GM19035 (cell line): ENCODE results near the gene METAP1.
"Not testable (repeated sequence)": the region's sequence is repeated elsewhere in the genome, so short reads cannot be mapped to it uniquely, and the experiment has no call there.

ENCODE experiments used
- ATAC-seq: cut with Tn5 transposase; IDR thresholded peaks from one replicate; pipeline ENCODE4 v1.9.1; 2021; ENCODE audit not compliant: unreplicated experiment

METAP1 gene

DNA sequence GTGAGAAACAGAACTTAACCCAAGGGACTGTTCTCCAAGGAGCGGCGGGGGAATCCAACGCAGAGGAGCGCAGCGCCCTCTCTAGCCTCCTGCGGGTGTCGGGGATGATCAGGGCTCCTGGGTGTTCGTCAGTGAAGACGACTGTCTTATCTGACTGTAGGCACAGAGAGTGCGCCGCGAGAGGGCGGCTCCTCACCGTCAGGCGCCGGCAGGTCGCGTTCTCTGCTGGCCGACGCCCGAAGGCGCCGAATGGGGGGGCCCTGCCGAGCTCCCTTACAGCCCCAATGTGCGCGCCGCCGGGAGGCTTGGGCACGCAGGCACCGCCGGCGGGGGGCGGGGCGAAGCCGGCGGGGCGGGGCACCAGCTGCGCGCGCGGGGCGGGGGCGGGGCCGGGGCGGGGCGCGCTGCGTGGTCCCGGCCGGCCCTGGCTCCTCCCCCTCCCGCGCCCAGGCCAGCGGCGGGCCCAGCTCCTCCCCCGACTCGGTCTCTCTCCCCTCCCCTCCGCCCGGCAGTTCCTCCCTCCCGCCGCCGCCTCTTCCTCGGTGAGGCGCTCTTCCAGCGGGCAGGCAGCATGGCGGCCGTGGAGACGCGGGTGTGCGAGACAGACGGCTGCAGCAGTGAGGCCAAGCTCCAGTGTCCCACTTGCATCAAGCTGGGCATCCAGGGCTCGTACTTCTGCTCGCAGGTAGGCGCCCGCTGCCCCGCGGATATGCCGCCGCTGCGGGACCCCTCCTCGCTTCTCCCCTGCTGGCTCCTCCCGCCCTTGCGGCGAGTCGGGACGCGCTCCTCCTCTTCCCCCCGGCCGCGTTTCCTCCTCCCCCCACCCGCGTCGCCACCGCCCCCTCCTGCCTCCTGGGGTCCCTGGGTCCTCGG is at the start of gene METAP1:
METAP1 (plus strand) TSS at position 539 of the 873 bp plus-strand sequence; CDS start at position 572, 33 bp downstream.
- ATAC-seq = peak; percentile 91

- ATAC-seq = no peak
These were observed 49.2 kb upstream of the METAP1 start for GRCh38 chr4:98946359-98946758.

- ATAC-seq = no peak
These were observed 44.6 kb upstream of the METAP1 start for GRCh38 chr4:98950925-98951324.

GRCh38 chr4:98951710-98952109 is 43.8 kb upstream of the METAP1 start:
- ATAC-seq = no peak

- no peak for ATAC-seq
These were observed 40.3 kb upstream of the METAP1 start for GRCh38 chr4:98955229-98955628.

- ATAC-seq = no peak
These were observed 37.5 kb upstream of the METAP1 start for GRCh38 chr4:98958065-98958464.

GRCh38 chr4:98959411-98959810 is 36.1 kb upstream of the METAP1 start:
- ATAC-seq = no peak

GRCh38 chr4:98961770-98962169 is 33.8 kb upstream of the METAP1 start:
- no peak for ATAC-seq

- ATAC-seq = no peak
These were observed 31.7 kb upstream of the METAP1 start for GRCh38 chr4:98963538-98964433.

DNA sequence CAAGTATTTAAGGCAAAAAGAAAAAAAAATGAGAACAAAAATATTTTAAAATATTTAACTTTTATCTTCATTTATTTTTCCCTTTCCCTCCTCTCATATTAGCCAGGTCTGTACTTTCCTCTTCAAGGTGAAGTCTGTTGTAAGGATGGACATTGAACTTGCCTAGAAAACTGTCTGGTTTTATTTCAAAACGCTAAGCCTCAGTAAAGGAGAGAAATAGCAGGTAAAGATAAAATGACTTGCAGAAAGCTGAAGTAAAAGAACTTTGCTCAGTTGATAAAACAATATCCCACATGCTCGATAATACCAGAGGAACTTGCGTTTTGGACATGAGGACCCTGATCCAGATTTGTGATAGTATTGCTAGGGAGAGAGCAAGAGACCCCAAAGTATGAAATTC is 28.6 kb upstream of the METAP1 start:
- no peak for ATAC-seq

DNA sequence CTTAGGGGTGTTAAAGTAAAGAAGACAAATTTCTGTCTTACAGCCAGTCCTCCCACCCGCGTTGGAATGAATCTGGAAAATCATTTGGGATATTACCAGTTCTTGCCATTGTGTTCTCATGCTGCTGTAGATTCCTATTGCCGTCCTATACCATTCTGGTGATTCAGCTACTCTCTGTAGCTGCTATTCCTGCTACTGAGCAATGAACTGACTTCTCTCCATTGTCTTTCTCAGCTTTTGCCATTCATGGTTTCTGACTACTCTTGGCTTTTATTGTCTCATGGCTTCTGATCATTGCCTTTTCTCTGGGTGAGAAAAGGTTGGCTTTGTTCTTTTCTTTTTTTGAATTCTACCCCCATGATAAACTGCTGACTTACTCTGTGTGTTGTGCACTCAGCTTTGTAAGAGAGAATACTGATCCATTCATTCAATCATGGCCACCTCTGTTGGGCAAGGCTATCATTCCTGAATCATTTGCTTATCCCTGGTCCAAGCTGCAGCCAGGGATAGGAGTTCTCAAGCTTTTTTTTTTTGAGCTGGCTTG is 27.7 kb upstream of the METAP1 start:
- ATAC-seq = no peak

DNA sequence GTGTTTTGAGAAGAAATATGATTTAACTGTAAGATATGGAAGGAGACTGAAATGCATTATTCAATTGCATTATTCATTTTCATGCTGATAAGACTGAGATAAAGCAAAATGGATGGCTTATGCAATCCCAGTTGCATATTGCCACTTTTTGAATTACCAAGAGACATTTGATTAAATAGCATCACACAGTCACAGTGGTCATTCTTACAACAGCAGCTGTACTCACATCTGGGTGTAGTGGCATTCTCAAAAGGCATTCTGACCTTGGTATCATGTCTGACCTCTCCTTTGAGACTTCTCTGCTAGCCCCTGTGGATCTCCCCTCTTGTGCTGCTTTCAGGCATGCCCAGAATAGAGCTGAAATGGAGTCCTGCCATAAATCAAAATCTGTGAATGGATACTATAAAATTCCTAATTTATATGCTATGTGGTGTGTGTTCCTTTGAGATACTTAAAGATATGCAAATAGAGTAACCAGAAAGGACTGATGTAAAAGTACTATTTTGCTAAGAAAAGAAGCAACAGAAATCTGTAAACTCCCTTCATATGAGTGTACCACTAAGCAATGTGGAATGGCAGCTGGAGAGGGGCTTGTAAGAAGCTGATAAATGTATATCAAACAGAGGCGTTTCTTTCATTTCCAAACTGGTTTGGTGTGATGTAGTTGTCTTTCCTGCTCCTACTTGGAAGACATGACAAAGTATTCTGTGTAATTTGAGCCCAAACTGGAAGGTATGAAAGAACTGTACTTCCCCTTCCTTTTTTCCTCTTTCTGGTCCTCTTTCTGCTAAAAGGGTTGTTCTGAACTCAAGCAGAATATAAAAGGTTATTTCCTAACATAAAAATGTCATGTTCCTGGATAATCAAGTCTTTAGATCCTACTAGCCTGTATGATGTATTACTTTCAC is 25.4 kb upstream of the METAP1 start:
- ATAC-seq = no peak

DNA sequence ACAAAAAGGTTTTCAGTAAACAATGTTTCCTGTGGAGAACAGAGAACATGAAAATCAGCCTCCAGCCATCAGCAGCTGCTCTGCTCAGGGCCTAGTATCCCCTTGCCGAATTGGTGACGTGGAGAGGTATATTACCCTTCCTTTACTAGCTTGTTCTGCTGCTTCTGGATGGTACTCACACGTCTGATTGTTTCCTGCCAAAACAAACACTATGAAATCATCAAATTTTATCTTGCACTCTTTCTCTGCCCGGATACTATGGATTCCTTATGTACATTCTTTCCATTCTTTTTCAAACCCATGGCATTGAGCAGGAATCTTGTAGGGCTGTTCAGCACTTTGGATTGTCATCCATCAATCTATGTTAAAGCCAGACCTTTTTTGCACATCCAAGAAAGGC is 18.8 kb upstream of the METAP1 start:
- no peak for ATAC-seq

- ATAC-seq = no peak
These were observed 18.0 kb upstream of the METAP1 start for GRCh38 chr4:98977557-98977956.

DNA sequence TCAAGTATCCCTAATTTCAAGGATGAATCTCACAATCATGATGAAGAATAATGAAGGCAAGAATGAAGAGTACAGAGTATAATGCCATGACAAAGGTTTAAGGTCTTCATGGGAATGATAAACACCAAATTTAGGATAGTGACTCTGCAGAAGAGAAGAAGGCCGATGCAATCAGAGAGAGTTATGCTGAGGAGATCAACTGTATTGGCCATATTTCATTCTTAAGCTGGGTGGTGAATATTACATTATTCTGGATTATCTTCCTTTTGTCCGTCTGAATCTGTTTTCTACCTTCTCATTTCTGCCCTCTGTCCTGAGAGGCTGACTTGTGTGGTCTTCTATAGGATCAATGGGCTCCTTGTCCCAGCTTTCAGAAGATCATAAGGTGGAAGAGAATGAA is 7.8 kb upstream of the METAP1 start:
- no peak for ATAC-seq

DNA sequence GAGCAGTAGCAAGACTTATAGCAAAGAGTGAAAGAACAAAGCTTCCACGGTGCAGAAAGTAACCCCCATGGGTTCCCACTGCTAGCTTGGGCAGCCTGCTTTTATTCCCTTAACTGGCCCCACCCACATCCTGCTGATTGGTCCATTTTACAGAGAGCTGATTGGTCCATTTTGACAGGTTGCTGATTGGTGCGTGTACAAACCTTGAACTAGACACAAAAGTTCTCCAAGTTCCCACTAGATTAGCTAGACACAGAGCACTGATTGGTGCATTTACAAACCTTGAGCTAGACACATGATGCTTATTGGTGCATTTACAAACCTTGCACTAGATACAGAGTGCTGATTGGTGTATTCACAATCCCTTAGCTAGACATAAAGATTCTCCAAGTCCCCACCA is 2.7 kb upstream of the METAP1 start:
- not testable (repeated sequence) for ATAC-seq

- no peak for ATAC-seq
These were observed 2.0 kb upstream of the METAP1 start for GRCh38 chr4:98993419-98994071.

GRCh38 chr4:98994474-98995182 is 893 bp upstream of the METAP1 start:
- ATAC-seq = no peak

- ATAC-seq = peak; percentile 33
These were observed 689 bp downstream of the METAP1 start for GRCh38 chr4:98996056-98996764.
